GM19372 (cell line): ENCODE results near the gene GRB14.
"Not testable (repeated sequence)": the region's sequence is repeated elsewhere in the genome, so short reads cannot be mapped to it uniquely, and the experiment has no call there.

Experiments used
- ATAC-seq: cut with Tn5 transposase; IDR thresholded peaks from one replicate; pipeline ENCODE4 v1.9.1; 2021; ENCODE audit warnings: mild to moderate bottlenecking, low read depth, moderate library complexity; ENCODE audit not compliant: unreplicated experiment

GRB14 gene

DNA sequence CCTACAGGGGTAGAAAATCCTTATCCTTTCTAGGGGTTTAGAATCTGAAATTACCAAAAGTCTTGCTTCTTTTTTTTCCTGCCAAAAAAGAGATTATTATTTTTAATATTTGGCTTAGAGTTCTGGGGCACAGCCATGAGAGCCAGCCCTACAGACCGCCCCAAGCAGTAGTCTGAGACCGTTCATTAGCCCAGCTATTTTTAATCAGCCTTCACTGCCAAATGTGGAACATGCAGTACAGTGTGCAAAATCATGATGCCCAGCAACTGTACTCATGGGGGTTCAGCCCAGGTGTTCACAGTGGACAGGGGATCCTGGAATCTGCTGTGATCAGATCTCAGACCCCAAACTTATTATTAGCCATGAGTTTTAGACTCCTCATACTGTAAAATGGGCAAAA lies 60.4 kb downstream of the GRB14 start:
- ATAC-seq: no peak

DNA sequence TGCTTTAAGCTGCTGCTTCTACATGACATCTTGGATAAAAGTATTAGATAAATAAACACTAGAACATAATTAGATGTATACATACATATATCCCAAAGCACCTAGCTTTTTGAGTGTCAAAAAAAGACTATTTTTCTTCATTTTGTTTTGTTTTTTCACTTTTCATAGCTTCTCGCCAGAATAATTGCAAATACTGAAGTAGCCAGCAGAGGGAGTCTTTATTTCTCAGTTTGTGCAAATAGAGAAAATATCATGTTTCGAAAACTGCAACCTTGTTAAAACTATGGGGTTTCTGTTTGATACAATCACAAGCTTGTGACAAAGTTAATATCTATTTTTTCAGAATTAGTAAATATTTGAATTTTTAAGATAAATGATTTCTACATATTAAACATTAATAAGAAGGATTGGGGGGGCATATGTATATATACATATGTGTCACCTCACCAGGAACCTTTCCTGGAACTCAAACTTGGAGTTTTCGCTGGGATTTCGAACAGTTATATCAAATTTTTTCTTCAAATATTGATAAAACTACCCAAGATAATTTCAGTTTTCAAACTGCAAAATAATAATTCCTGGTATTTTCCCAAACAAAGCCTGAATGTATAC lies 61.0 kb downstream of the GRB14 start:
- ATAC-seq: peak; percentile 55

DNA sequence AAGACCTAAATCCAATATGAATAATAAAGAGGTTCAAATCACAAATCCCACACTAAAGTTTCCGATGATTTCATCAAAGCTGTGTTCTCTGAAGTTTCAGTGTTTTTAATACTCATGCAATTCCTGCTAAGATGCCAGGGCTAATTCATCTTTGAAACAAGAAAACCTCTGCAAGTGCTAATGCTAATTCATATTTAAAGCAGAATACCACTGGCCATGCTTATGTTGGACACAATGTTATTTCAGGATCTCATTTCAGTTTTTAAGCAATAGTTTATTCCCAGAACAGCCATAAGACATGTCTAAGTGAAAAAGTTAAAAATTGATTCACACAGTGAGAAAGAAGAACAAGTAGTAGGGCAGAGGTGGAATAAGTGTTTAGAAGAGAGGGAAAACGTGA lies 62.8 kb downstream of the GRB14 start:
- no peak for ATAC-seq

DNA sequence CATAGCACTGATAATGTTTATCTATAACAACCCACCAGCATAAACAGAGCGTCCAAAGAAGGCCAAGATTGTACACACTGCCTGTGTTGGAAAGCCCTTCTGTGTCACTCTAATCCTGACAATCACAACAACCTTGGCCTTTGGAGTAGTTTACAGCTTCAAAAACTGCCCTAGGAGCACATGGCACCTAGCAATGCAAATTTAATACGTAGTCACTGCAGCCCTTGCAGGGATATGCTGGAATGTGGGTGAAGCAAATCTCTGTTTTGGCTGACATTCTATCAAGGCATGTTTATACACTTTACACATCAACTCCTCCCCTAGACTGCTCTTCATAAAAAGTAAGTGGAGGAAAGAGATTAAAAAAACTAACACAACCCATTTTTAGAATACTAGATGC lies 66.8 kb downstream of the GRB14 start:
- ATAC-seq: no peak

DNA sequence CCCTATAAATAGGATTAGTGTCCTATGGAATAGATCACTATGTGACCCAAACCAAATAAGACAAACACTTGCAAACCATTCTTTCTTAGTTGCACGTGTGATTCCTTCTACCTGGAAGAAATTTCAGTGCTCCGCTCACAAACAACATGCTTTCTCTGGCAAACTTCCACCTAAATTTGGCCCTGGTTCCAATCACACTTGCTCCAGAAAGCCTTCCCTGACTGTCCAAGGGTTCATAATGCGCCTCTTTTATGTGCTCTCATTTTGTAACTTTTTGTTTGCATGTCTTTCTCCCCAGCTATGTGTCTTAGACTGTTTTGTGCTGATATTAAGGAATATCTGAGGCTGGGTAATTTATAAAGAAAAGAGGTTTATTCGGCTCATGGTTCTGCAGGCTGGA lies 69.8 kb downstream of the GRB14 start:
- ATAC-seq: no peak

DNA sequence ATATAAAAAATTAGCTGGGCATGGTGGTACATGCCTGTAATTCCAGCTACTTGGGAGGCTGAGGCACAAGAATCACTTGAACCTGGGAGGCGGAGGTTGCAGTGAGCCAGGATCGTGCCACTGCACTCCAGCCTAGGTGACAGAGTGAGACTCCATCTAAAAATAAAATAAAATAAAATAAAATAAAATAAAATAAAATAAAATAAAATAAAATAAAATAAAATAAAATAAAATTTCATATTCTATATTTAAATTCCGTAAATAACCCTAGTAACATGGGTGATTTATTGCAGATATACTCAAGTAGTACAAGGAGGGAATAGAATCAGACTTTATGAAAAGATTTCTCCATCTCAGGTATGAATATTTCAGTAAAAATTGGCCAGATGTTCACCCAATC lies 71.6 kb downstream of the GRB14 start:
- not testable (repeated sequence) for ATAC-seq

DNA sequence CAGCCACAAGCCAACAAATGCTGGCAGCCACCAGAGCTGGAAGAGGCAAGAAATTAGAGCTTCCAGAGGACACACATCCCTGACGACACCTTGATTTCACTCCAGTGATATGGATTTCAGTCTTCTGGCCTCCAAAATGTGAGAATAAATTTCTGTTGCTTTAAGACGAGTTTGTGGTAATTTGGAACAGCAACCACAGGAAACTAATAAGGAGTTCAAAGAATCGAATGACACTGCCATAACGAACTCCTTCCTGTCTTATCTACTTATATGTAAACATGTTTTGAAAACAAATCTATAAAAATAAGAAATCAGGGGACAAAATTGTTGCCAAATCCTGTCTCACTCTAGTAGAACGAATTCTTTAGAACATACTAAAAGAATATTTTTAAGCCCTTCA lies 75.8 kb downstream of the GRB14 start:
- no peak for ATAC-seq

DNA sequence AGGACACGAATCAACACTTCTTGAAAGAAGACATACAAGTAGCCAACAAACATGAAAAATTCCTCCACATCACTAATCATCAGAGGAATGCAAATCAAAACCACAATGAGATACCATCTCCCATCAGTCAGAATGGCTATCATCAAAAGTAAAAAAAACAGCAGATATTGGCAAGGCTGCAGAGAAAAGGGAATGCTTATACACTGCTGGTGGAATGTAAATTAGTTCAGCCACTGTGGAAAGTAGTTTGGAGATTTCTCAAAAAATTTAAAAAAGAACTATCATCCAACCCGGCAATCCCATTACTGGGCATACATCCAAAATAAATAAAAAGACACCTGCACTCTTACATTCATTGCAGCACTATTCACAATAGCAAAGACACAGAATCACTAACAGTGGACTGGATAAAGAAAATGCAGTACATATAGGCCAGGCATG lies 78.7 kb downstream of the GRB14 start:
- no peak for ATAC-seq

DNA sequence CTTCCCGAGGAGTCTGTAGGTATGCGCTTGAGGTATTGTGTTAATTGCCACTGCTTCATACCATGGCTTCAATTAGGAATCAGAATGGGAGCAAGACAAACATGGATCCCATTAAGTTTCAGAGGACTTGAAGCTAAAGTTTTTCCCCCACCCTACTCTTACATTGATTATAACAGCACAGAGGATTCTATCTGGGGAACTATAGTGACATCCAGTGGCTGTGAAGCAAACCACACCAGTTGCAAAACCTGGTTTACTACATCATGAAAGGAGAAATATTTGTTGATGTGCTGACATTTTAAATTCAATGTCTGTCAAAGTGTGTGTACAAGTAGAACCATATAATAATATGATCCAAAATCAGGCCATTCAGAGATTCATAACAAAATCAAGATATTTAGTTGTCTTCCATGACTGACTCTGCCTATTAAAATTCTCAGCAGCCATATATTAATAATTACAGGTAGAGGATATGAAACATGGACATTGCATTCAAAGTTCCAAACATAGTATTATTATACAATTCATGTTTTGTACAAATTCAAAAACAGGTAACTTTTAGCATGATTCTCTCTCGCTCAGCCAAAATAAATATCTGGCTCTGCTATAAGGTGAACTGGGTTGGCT lies 82.9 kb downstream of the GRB14 start:
- no peak for ATAC-seq

DNA sequence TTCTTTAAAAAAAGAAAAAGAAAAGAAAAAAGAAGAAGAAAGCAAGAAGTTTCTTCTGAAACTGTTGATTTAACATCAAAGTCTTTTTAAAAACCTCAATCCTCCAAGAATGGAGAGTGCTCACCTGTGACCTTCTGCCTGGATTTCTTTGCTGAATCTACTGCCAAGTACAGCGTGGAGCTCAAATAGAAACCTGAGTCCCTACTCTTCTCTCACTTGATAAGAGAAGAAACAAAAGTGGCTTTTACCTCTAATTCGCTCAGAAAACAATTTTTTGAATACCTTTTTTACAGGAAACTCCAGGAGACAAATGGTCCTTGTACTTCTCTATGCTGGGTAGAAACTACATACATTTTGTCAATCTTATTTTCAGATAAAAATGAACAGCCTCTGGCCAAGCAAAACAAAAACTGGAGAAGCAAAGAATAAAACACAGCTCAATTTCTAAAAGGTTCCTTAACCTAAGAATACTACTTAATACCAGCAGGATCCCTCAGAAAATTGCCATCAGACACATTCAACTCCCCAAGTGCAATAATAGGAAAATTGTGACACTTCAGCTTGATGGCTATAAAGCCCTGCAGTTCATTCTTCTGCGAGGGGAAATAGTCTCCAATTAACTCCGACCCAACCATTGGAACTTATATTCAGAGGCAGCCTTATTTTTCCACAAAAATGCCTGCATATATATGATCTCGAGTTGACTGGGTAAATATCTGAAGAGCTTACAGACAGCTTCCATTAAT lies 85.8 kb downstream of the GRB14 start:
- ATAC-seq: no peak

DNA sequence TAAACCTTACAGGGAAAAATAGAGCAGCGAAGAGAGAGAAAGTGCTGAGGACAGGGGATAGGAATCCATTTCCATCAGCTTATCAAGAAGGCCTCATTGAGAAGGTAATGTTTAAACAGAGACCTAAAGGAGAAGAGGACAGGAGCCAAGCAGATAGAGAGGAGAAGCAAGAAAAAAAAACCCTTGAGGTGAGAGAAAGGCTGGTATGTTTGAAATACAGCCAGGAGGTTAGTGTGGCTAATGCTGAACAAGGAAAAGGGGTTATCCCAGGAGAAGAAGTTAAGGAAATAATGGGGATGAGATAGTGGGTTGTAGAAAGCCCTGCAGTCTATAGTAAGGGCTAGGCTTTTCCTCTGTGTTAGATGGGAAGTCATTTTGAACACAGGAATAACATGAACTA lies 90.8 kb downstream of the GRB14 start:
- no peak for ATAC-seq

DNA sequence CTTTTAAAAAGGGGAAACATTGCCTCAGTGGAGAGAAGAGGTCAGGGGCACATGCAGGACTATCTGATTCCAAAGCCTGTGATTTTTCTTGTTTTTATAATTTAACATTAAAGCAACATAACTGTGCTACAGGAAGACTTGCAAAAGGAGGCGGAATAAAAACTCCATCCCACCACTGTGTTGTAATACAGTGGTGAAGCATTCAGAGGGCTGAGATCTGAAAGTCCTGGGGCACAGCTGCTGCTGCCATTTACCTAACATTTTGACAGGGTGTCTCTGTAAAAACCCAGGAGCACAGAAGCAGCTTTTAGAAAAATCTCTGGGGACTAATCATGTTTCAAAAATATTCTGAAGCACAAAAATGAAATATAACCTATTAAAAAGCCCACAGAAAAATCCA lies 97.6 kb downstream of the GRB14 start:
- ATAC-seq: no peak

DNA sequence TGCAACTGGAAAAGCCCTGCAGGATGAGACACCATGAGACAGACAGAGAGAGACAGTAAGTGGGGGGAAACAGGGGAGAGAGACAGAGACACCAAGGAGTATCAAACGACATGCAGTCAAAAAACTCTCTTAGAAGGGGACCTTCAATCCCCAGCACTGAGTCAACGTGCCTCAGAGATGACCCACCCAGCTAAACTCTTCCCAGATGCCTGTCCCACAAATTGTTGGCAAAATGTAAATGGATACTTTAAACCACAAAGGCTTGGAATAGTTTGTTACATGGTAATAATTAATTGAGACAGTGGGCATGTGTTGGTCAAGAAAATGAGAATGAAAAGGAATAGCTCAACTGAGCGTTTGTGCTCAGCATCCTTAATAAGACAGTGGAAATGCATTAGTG lies 98.3 kb downstream of the GRB14 start:
- ATAC-seq: no peak

DNA sequence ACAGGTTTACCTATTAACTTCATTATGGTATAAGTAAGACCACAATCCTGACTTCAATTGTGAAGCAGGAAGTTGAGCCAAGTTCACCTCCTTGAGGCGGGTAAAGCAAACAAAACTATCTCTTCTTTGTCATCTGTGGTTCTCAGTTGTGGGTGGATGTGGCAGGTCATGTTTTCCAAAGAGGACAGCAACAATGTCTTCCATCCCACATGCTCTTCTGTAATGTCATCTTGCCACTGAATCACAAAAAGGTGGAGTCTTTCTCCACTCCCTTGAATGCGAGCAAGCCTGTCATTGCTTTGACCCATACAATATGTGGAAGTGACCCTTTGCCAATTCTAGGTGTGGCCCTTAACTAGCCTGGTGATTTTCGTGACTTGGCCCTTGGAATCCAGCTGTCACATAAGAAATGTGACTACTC lies 98.7 kb downstream of the GRB14 start:
- no peak for ATAC-seq

DNA sequence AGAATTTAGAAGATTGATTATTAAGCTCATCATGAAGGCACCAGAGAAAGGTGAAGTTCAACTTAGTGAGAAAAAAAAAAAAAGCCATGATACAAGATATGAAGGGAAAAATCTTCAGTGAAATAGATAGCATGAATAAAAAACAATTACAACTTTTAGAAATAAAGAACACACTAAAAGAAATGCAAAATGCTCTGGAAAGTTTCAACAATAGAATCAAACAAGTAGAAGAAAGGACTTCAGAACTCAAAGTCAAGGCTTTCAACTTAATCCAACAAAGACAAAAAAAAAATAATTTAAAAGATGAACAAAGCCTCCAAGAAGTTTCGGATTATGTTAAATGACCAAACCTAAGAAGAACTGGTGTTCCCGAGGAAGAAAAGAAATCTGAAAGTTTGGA lies 105.5 kb downstream of the GRB14 start:
- ATAC-seq: no peak

DNA sequence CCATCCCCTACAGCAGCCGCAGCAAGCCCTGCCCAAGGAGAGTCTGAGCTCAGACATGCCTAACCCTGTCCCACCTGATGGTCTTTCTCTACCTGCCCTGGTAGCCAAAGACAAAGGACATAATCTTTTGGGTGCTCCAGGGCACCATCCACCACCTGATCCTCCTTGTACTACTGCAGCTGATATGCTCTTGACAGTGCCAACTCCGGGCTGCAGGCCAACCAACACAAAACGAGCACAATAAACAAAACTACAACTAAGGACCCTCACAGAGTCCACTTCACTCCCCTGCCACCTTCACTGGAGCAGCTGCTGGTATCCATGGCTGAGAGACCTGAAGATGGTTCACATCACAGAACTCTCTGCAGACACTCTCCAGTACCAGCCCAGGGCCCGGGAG lies 106.3 kb downstream of the GRB14 start:
- ATAC-seq: no peak

DNA sequence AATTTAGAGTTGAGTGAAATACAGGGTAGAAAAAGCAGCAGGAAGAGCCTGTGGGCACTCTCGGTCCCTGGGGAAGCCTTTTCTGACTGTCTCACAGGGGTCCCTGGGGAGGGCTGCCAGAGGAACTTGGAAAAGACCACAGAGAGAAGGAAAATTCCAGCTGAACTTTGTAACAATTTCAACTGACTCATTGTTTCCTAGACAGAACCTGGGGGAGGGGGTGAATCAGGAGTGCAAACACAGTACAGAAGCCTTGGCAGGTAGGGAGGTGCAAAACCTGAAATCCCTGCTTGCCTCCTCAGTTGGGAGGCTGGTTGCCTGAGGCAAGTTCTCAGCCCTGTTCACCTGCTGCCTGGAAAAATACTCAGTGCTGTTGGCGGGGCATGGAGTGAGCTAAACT lies 106.8 kb downstream of the GRB14 start:
- ATAC-seq: no peak

DNA sequence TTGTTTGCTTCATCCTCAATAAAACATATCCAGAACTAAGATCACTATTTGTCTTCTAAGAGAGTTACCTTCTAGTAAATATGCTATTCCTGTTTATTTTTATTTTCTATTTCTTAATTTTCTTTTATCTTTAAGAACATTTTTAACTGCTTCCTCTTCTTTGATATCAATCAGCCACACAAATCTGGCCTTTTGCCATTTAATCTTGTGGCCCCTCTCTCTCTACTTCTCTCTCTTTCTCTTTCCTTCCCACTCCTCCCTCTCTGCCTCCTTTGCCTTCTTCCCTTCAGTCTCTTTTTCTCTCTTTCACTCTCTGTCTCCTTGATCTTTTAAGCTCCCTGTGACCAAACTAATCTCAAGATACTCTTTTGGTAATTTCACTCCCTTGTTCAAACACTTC lies 108.4 kb downstream of the GRB14 start:
- ATAC-seq: no peak

DNA sequence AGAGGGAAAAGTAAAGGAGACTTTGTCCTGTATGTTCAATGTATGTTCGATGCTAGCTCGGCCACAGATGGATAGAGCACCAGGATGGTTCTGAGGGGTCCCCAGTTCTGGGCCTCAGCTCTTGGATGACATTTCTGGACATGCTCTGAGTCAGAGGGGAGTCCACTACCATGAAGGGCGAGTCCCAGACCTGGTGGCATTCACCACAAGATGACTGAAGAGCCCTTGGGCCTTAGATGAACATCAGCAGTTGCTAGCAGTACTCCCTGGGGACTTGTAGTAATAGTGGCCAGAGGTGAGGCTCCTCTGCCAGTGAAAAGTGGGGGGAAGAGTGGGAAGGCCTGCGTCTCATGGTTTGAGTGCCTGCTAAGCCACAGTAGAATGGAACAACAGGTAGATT lies 109.5 kb downstream of the GRB14 start:
- no peak for ATAC-seq

DNA sequence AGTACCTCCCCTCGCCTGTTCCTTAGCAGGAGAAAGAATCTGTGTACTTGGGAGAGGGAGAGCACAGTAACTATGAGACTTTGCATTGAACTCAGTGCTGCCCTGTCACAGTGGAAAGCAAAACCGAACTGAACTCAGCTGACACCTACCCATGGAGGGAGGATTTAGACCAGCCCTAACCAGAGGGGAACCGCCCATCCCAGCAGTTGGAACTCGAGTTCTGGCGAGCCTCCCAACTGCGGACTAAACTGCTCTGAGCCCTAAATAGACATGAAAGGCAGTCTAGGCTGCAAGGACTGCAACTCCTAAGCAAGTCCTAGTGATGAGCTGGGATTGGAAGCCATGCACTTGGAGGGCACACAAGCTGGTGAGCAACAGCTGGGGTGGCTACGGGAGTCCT lies 110.4 kb downstream of the GRB14 start:
- no peak for ATAC-seq

DNA sequence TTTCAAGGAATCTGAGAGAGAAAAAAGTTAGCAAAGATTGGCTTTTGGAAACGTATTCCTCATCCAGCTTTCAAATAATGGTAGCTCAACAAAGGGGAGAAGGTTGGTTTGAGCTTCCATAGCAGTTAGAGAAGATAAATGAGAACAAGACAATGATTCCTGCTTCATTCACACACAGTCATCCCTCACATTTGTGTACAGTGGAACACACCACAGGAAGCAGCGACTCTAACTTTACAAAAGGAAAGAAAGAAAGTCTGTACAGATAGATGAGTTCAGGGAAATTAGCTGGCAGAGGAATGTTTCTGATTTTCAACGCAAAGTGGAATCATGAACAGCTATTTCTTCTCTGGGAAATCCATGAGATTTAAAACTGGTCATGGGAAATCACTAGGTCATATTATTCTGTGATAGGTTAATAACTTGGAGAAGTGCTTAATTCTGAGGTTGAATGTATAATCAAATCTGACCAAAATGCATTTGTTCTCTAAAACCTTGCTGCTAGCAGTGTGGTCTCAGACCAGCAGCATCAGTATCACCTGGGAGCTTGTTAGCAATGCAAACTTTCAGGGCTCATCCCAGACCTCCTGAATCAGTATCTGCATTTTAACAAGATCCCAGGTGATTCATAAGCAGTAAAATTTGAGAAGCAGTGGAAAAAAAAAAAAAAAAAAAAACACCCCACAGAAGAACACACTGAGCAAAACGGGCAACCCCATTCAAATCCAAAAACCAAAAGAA lies 112.0 kb downstream of the GRB14 start:
- ATAC-seq: no peak
